Measurements from ENCODE around the gene HIPK3. TPM values are rescaled to one million over a fixed set of nuclear protein-coding genes. Genes with fewer than 3 reads are reported as not detected.
"Not testable (repeated sequence)": the region's sequence is repeated elsewhere in the genome, so short reads cannot be mapped to it uniquely, and the experiment has no call there.

The HIPK3 gene
- total and polyA plus RNA-seq, 8 donors: 8.8 to 75.2 (median 45.3) TPM

DNA sequence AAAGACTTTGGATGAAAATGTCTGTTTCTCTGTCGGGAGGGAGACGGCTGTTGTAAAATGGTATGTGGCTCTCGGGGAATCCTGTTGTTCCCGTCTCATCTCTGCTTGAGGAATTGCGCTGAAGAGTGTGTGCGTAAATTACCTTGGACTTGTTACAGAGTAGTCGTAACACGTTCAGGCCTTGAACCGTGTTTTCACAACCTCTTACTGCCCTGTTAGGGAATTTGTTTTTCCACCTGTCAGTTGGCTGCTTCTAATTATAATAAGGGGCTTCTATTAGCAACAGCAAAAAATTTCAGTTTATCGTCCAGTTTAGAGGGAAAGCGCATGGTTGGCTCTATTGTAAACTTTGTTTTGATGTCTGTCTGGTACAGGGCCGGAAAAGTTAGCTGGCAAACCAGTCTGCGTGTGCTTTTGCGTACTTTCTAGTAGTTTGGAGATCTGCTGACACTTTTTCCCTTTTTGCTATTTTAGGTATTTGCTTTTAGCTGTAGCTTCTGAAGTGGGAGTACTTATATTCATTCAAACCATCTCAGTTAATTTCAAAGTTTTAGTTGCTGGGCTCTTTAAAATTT, 1.5 kb downstream of the HIPK3 start:
- FAIRE-seq (no peak), ATAC-seq (peak; percentile 18 to 48 (median 38)), DNase-seq (no peak)
- no peaks in the 10 kb centered on the region for H3K9me3 ChIP-seq
- intact Hi-C loops (cut with DNase I): no loop called here
- peak overlapping the region; percentile 100 for H3K27ac ChIP-seq
- peaks cover 20 to 38% (median 33%) of the 10 kb centered on the region in 3 donors for H3K4me1 ChIP-seq
- TF ChIP-seq, protein P1, sequence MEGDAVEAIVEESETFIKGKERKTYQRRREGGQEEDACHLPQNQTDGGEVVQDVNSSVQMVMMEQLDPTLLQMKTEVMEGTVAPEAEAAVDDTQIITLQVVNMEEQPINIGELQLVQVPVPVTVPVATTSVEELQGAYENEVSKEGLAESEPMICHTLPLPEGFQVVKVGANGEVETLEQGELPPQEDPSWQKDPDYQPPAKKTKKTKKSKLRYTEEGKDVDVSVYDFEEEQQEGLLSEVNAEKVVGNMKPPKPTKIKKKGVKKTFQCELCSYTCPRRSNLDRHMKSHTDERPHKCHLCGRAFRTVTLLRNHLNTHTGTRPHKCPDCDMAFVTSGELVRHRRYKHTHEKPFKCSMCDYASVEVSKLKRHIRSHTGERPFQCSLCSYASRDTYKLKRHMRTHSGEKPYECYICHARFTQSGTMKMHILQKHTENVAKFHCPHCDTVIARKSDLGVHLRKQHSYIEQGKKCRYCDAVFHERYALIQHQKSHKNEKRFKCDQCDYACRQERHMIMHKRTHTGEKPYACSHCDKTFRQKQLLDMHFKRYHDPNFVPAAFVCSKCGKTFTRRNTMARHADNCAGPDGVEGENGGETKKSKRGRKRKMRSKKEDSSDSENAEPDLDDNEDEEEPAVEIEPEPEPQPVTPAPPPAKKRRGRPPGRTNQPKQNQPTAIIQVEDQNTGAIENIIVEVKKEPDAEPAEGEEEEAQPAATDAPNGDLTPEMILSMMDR (IDR thresholded peaks at IDR 0.05): no peak
- H3K27me3 ChIP-seq: no peaks in the 10 kb centered on the region
- WGBS, 2 donors: 1% methylated on average over 14 of the region's 14 CpGs
- H3K4me3 ChIP-seq: peak overlapping the region; percentile 70 to 94 (median 74)
- no peaks in the 10 kb centered on the region for H3K36me3 ChIP-seq

DNA sequence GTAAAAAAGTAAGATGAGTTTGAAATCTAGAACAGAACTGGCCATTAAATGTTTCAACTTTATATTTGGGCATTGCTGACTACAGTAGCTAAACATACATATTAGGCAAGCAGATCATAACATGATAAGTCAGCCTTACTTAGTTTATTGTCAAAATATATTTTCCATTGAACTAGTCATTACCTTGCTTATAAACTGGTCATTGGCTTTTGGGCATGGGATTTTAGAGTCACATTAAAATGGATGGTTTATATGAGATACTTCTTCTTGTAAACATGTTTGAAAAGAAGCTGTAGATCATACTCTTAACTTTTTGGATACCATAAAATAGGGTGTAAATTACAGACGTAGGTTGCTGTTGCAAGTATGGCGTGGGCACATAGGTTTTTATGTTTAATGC, 2.7 kb downstream of the HIPK3 start:
- intact Hi-C loops (cut with DNase I): loop anchor here in 1 of 3 donors (10.0 kb wide), 1 partner anchor 55 kb away; no protein-coding TSS in a partner anchor
- peaks cover 26 to 49% (median 45%) of the 10 kb centered on the region in 3 donors for H3K4me1 ChIP-seq
- H3K9me3 ChIP-seq: no peaks in the 10 kb centered on the region
- peak overlapping the region in 3 of 4 donors; percentile 70 to 94 (median 77) for H3K4me3 ChIP-seq
- ATAC-seq (no peak), DNase-seq (no peak), FAIRE-seq (no peak)
- TF ChIP-seq, protein P1 (IDR thresholded peaks at IDR 0.05): no peak
- no peaks in the 10 kb centered on the region for H3K36me3 ChIP-seq
- peak overlapping the region in 3 of 4 donors; percentile 100 for H3K27ac ChIP-seq
- 13 to 23% methylated on average over 2 of the region's 2 CpGs for WGBS, 2 donors
- H3K27me3 ChIP-seq: no peaks in the 10 kb centered on the region

DNA sequence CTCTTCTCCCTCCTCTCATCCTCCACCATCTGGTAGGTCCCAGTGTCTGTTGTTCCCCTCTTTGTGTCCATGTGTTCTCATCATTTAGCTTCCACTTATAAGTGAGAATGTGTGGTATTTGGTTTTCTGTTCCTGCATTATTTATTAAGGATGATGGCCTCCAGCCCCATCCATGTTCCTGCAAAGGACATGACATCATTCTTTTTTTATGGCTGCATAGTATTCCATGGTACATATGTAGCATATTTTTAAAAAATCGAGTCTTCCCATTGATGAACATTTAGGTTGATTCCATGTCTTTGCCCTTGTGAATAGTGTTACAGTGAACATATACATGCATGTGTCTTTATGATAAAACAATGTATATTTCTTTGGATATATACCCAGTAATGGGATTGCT, 4.2 kb downstream of the HIPK3 start:
- Histone ChIP-seq H3K27ac (peak overlapping the region in 1 of 4 donors; percentile 35), H3K4me1 (peaks cover 29 to 53% (median 46%) of the 10 kb centered on the region in 3 donors)
- ATAC-seq, H3K36me3 ChIP-seq, DNase-seq, H3K9me3 ChIP-seq, FAIRE-seq, H3K27me3 ChIP-seq, H3K4me3 ChIP-seq: not testable (repeated sequence)
- intact Hi-C loops (cut with DNase I): loop anchor here in 1 of 3 donors (10.0 kb wide), 1 partner anchor 53 kb away; no protein-coding TSS in a partner anchor
- WGBS, 2 donors: 88 to 95% methylated on average over 1 of the region's 1 CpG

DNA sequence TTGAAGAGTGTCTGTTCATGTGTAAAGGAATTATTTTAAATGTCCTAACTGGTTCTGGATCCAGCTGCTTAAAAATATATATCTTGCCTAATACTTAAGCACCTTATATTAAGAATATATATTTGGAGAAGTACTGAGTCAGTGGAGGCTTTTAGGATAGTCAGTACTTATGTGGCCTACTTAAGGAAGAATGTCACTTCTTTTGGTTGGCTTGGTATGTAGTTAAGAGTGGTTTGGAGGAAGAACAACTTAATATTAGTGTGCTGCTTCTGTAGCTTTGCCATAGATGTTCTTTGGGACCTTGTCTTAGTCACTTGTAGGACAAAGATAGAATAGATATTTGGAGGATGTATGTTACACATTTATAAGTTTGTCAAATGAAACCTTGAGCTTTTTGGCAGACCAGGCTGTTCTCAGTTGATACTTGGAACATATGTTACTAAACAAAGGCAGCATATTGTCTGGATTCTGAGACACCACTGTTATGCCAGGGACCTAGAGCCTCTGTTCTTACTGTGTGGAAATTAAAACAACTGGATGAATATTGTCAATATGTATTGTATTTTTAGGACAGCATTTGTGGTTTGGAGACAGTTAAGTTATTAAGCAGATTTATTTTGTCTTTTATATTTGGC, 4.9 kb downstream of the HIPK3 start:
- TF ChIP-seq, protein P1 (IDR thresholded peaks at IDR 0.05): no peak
- DNase-seq (no peak), FAIRE-seq (no peak), ATAC-seq (no peak)
- H3K9me3 ChIP-seq: no peaks in the 10 kb centered on the region
- H3K36me3 ChIP-seq: no peaks in the 10 kb centered on the region
- H3K4me3 ChIP-seq: no peak overlapping the region
- intact Hi-C loops (cut with DNase I): loop anchor here in 1 of 3 donors (10.0 kb wide), 1 partner anchor 53 kb away; no protein-coding TSS in a partner anchor
- no peaks in the 10 kb centered on the region for H3K27me3 ChIP-seq
- H3K27ac ChIP-seq: peak overlapping the region in 2 of 4 donors; percentile 24 to 39
- H3K4me1 ChIP-seq: peaks cover 34 to 60% (median 51%) of the 10 kb centered on the region in 3 donors

DNA sequence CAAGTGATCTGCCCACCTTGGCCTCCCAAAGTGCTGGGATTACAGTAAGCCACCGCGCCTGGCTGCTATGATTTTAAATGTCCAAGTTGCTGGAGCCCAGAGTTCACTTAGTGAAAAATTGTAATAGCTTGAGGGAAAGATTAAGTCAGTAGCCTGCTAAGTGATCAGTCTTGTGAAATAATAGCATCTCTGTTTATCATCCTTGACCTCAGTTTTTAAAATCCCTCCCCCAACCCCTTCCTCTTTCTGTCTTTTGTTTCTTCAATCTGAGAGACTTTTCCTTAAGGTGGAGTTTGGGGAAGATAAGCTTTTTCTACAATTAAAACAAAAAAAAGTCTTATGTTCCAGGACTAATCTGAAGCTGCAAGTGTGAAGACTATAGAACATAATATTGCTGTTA, 6.4 kb downstream of the HIPK3 start:
- Histone ChIP-seq H3K27ac (peak overlapping the region in 1 of 4 donors; percentile 5), H3K36me3 (no peaks in the 10 kb centered on the region), H3K27me3 (no peaks in the 10 kb centered on the region), H3K4me1 (peaks cover 35 to 65% (median 52%) of the 10 kb centered on the region in 3 donors), H3K9me3 (no peaks in the 10 kb centered on the region), H3K4me3 (no peak overlapping the region)
- TF ChIP-seq, protein P1 (IDR thresholded peaks at IDR 0.05): no peak
- 78 to 86% methylated on average over 2 of the region's 2 CpGs for WGBS, 2 donors
- FAIRE-seq (no peak), ATAC-seq (no peak), DNase-seq (no peak)
- intact Hi-C loops (cut with DNase I): loop anchor here in 1 of 3 donors (10.0 kb wide), 1 partner anchor 51 kb away; no protein-coding TSS in a partner anchor
